Measurements from ENCODE around the gene CELF2. TPM values are rescaled to one million over a fixed set of nuclear protein-coding genes. Genes with fewer than 3 reads are reported as not detected.

Gene CELF2
- total RNA-seq, 4 donors from 2014 or later: 28.7 to 55.4 (median 35.0) TPM

DNA sequence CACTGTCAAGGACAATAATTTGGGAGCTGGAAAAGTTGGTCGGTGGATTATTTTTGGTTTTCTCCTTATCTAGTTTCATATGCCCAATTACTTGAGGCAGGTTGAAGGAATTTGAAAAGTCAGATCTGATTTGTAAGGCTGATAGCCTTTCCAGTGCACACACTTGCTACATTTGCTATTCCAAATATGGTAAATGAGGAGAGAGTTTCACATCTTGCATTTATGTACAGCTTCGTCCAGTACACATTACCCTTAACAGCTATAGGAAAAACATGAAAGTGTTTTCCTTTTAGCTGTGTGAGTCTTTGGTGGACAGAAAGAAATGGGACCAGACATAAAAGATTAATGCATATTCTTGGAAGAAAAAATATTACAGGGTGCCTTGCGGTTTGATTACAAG lies 201.8 kb downstream of the CELF2 start:
- no peak overlapping the region for H3K27ac ChIP-seq
- TF ChIP-seq POLR2A (IDR thresholded peaks at IDR 0.05): no peak
- TF ChIP-seq, protein P1, sequence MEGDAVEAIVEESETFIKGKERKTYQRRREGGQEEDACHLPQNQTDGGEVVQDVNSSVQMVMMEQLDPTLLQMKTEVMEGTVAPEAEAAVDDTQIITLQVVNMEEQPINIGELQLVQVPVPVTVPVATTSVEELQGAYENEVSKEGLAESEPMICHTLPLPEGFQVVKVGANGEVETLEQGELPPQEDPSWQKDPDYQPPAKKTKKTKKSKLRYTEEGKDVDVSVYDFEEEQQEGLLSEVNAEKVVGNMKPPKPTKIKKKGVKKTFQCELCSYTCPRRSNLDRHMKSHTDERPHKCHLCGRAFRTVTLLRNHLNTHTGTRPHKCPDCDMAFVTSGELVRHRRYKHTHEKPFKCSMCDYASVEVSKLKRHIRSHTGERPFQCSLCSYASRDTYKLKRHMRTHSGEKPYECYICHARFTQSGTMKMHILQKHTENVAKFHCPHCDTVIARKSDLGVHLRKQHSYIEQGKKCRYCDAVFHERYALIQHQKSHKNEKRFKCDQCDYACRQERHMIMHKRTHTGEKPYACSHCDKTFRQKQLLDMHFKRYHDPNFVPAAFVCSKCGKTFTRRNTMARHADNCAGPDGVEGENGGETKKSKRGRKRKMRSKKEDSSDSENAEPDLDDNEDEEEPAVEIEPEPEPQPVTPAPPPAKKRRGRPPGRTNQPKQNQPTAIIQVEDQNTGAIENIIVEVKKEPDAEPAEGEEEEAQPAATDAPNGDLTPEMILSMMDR (IDR thresholded peaks at IDR 0.05): no peak
- H3K4me3 ChIP-seq (replicated peaks in 1 of 3): no peak overlapping the region
- no peak for DNase-seq
- H3K27me3 ChIP-seq: no peaks in the 10 kb centered on the region
- H3K9me3 ChIP-seq: no peaks in the 10 kb centered on the region
- H3K4me1 ChIP-seq: no peaks in the 10 kb centered on the region
- intact Hi-C loops (cut with DNase I): no loop called here
- no peaks in the 10 kb centered on the region for H3K36me3 ChIP-seq
- 90 to 96% methylated on average over 3 of the region's 3 CpGs for WGBS, 2 donors

DNA sequence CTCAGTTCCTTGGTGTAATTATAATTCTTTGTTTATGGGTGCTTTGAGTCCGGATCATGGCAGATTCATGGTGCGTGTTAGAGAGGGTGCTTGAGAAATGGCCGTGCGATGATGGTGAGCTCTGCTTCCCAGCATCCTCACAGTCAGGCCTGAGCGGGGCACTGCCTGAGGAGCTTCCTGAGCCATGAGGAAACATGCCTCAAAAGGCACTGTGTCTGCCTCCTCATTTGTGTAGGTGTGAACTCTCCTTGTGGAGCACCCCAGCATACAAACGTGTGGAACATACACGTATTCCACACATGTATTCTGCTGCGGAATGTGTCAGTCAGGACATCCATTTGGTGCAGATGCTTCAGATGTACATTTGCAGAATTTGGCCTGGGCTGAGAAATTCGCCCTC lies 205.4 kb downstream of the CELF2 start:
- TF ChIP-seq POLR2A (IDR thresholded peaks at IDR 0.05): no peak
- TF ChIP-seq, protein P1 (IDR thresholded peaks at IDR 0.05): no peak
- no peak for DNase-seq
- 87 to 89% methylated on average over 9 of the region's 9 CpGs for WGBS, 2 donors
- H3K4me1 ChIP-seq: no peaks in the 10 kb centered on the region
- no peaks in the 10 kb centered on the region for H3K9me3 ChIP-seq
- H3K4me3 ChIP-seq (replicated peaks in 1 of 3): no peak overlapping the region
- no peaks in the 10 kb centered on the region for H3K27me3 ChIP-seq
- intact Hi-C loops (cut with DNase I): no loop called here
- H3K36me3 ChIP-seq: no peaks in the 10 kb centered on the region
- H3K27ac ChIP-seq: no peak overlapping the region

DNA sequence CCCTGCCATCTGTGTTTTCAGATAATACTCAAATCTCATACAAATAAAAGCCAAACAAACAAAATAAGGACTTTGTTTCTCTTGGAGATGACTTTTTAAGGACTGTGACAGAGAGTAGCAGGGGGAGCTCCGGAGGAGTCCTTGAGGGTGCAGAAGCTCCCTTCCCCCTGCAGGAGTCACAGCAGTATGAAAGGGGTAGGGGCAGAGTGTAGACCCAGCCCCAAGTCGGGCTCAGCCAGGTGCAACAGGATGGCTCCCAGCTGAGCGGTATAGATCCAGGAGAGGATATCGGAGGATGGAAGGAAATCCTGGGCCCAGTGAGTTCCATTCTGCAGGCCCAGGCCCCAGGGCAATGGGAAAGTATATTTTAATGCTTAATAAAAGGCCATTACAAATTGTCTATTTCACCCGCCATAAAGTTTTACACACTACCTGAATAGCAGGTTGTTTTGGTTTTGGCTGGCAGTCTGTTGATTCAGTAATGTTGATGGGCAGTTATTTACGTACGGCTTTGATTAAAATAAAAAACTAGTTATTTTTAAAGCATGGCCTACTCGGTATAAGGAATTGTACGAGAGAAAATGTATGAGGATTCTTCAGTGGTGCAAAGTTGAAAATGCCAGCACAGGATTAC lies 206.0 kb downstream of the CELF2 start:
- H3K27me3 ChIP-seq: no peaks in the 10 kb centered on the region
- no peaks in the 10 kb centered on the region for H3K9me3 ChIP-seq
- no peaks in the 10 kb centered on the region for H3K4me1 ChIP-seq
- no peak for DNase-seq
- 92 to 93% methylated on average over 9 of the region's 9 CpGs for WGBS, 2 donors
- H3K4me3 ChIP-seq (replicated peaks in 1 of 3): no peak overlapping the region
- intact Hi-C loops (cut with DNase I): no loop called here
- no peak overlapping the region for H3K27ac ChIP-seq
- TF ChIP-seq, protein P1 (IDR thresholded peaks at IDR 0.05): no peak
- TF ChIP-seq POLR2A (IDR thresholded peaks at IDR 0.05): no peak
- no peaks in the 10 kb centered on the region for H3K36me3 ChIP-seq

DNA sequence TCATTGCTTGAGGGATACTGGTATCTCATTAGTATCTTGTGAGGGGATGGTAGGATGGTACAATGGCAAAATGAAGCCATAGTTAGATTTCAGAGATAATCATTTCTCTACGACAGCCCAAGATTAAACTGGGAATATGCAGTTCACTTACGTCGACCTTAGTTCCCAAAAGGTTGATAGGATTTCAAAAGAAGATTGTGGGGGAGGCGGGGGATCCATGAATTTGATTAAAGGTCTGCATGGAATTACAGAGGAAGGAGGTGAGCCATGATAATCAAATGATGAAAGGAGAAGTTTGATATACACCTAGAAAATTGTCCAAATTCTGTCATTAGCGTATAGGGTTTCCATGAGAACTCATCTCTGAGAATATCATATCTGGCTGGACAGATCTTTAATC lies 206.6 kb downstream of the CELF2 start:
- 96 to 98% methylated on average over 5 of the region's 5 CpGs for WGBS, 2 donors
- no peak overlapping the region for H3K27ac ChIP-seq
- TF ChIP-seq, protein P1 (IDR thresholded peaks at IDR 0.05): no peak
- no peak overlapping the region for H3K4me3 ChIP-seq (replicated peaks in 1 of 3)
- no peaks in the 10 kb centered on the region for H3K27me3 ChIP-seq
- no peaks in the 10 kb centered on the region for H3K36me3 ChIP-seq
- no peaks in the 10 kb centered on the region for H3K4me1 ChIP-seq
- intact Hi-C loops (cut with DNase I): no loop called here
- DNase-seq: no peak
- H3K9me3 ChIP-seq: no peaks in the 10 kb centered on the region

DNA sequence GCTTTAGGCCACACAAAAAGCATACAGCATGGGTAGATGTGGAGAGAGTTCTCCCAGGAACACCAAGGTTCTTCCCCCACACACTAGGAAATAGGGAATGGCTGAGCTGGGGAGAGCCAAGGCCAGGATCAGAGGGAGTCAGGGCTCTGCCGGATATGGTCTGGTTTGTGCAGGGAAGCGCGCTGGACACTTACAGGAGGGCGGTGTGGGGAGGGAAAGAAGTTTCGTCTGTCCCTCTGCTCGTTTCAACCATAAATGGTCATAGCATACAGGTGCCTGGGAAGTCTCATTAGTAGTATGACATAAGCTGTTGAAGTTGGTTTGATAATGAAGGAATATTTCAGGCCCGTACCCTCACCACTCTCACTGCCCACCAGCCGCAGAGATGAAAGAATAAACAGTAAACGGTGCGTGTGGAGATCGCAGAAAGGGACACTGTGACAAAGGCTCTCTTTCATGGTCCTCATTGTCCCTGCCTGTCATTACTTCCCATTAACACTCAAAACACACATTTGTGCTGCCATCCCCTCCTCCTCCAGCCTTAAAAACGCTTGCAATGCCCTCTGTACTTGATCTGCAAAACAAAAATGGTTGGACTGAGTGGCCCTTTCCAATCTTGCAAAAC lies 207.2 kb downstream of the CELF2 start:
- Histone ChIP-seq H3K4me1 (no peaks in the 10 kb centered on the region), H3K4me3 (replicated peaks in 1 of 3) (no peak overlapping the region), H3K36me3 (no peaks in the 10 kb centered on the region), H3K27ac (no peak overlapping the region), H3K27me3 (no peaks in the 10 kb centered on the region), H3K9me3 (no peaks in the 10 kb centered on the region)
- WGBS, 2 donors: 80 to 81% methylated on average over 12 of the region's 12 CpGs
- no peak for TF ChIP-seq POLR2A (IDR thresholded peaks at IDR 0.05)
- TF ChIP-seq, protein P1 (IDR thresholded peaks at IDR 0.05): no peak
- intact Hi-C loops (cut with DNase I): no loop called here
- DNase-seq: no peak

Measured in thyroid gland (tissue), 4 donors.